Erythroblast (primary cell): ENCODE data around the gene DOCK2.

ENCODE experiments used
- GATA1 ChIP-seq: IDR thresholded peaks from 2 replicates; pipeline ENCODE4 v1.6.1; 2011; ENCODE audit warnings: low read depth, mild to moderate bottlenecking, control low read depth, low read length, moderate library complexity
- POLR2A ChIP-seq: IDR thresholded peaks from 2 replicates; pipeline ENCODE4 v1.6.1; 2011; ENCODE audit warnings: mild to moderate bottlenecking, low read length

- TF ChIP-seq POLR2A (no peak), GATA1 (no peak)
Measured at GRCh38 chr5:170059221-170059620, 422.1 kb downstream of the DOCK2 start.
